Uterus (tissue), 4 donors: ENCODE measurements around the gene DNAL4. TPM values are rescaled to one million over a fixed set of nuclear protein-coding genes. Genes with fewer than 3 reads are reported as not detected.

Source experiments
- DNase-seq, 2 donors: peaks; one replicate each; pipeline ENCODE4 v3.0.0-alpha.2; 2019 to 2020
- H3K27ac ChIP-seq, 2 donors: fragments of 200-600 bp; sonication (generic); 1 replicate in 1 of 2; 2 replicates in 1 of 2; pipeline ENCODE4 v1.5.1; 2016 to 2018
- H3K27me3 ChIP-seq, 2 donors: fragments of 200-600 bp; sonication (generic); one replicate each; pipeline ENCODE4 v1.5.1; 2018 to 2019; ENCODE audit warnings: control low read depth in 1 of 2
- H3K36me3 ChIP-seq, 2 donors: fragments of 200-600 bp; sonication (generic); one replicate each; pipeline ENCODE4 v1.5.1; 2019; ENCODE audit warnings: control low read depth in 1 of 2
- H3K4me1 ChIP-seq, 2 donors: fragments of 200-600 bp; sonication (generic); one replicate each; pipeline ENCODE4 v1.5.1; 2018 to 2019; ENCODE audit warnings: control low read depth in 1 of 2
- H3K4me3 ChIP-seq, 2 donors: fragments of 200-600 bp; sonication (generic); 1 replicate in 1 of 2; 2 replicates in 1 of 2; pipeline ENCODE4 v1.5.1; 2018 to 2019; ENCODE audit warnings: mild to moderate bottlenecking in 1 of 2
- H3K9me3 ChIP-seq, 2 donors: fragments of 200-600 bp; sonication (generic); one replicate each; pipeline ENCODE4 v1.5.1; 2019; ENCODE audit warnings: control low read depth in 1 of 2
- CTCF ChIP-seq, 4 experiments: fragments of 200-600 bp in 2 of 4; fragments of 450-650 bp in 2 of 4; sonication (generic) in 2 of 4; IDR thresholded peaks; one replicate each; pipeline ENCODE4 v1.5.1; 2016 to 2019; ENCODE audit warnings: antibody characterized with exemption in 4 of 4, mild to moderate bottlenecking in 2 of 4, moderate library complexity in 1 of 4
- POLR2A ChIP-seq, 2 donors: fragments of 450-650 bp; IDR thresholded peaks; one replicate each; pipeline ENCODE4 v1.6.1; 2016; ENCODE audit warnings: antibody characterized with exemption in 2 of 2, mild to moderate bottlenecking in 1 of 2, moderate library complexity in 1 of 2
- intact Hi-C: fragments of 100-400 bp; cut with DNase I; formaldehyde crosslinking; loops from one replicate; pipeline ENCODE4 v1.15.1; 2023; ENCODE audit warnings: low total_unique reads
- total RNA-seq, 4 donors: library from RNA; depleted of rRNA in 3 of 4; stranded (reverse); fragments of >200 nt in 3 of 4; gene quantifications; one replicate each; pipeline versions ENCODE4 v1.1.0 to v1.2.4, GENCODE V29; 2014 to 2023
- donor health status: DM: yes; HTN: yes; CAD: no.

DNAL4 gene
- total RNA-seq, 4 donors from 2014 or later = 3.1 to 23.4 (median 8.3) TPM

- no peak overlapping the region for H3K4me3 ChIP-seq
- H3K27ac ChIP-seq = no peak overlapping the region
- intact Hi-C loops = no loop called here
- H3K4me1 ChIP-seq = no peaks in the 10 kb centered on the region
- H3K9me3 ChIP-seq = no peaks in the 10 kb centered on the region
- peaks cover 0 to 2% of the 10 kb centered on the region in 2 donors for H3K36me3 ChIP-seq
- DNase-seq = no peak
- no peak for TF ChIP-seq POLR2A (IDR thresholded peaks at IDR 0.05)
- no peak for TF ChIP-seq CTCF (IDR thresholded peaks at IDR 0.05)
- H3K27me3 ChIP-seq = no peaks in the 10 kb centered on the region
Observed at GRCh38 chr22:38742176-38742942, 51.6 kb downstream of the DNAL4 start.

GRCh38 chr22:38741576-38741975 lies 52.4 kb downstream of the DNAL4 start:
- no peak for DNase-seq
- Histone ChIP-seq H3K9me3 (no peaks in the 10 kb centered on the region), H3K36me3 (peaks cover 0 to 2% of the 10 kb centered on the region in 2 donors), H3K27ac (no peak overlapping the region), H3K4me1 (no peaks in the 10 kb centered on the region), H3K27me3 (no peaks in the 10 kb centered on the region), H3K4me3 (no peak overlapping the region)
- no peak for TF ChIP-seq POLR2A (IDR thresholded peaks at IDR 0.05)
- no peak for TF ChIP-seq CTCF (IDR thresholded peaks at IDR 0.05)
- intact Hi-C loops = no loop called here

GRCh38 chr22:38741166-38741565 lies 52.8 kb downstream of the DNAL4 start:
- intact Hi-C loops = no loop called here
- no peak for TF ChIP-seq CTCF (IDR thresholded peaks at IDR 0.05)
- TF ChIP-seq POLR2A (IDR thresholded peaks at IDR 0.05) = no peak
- peaks cover 0 to 2% of the 10 kb centered on the region in 2 donors for H3K36me3 ChIP-seq

DNA sequence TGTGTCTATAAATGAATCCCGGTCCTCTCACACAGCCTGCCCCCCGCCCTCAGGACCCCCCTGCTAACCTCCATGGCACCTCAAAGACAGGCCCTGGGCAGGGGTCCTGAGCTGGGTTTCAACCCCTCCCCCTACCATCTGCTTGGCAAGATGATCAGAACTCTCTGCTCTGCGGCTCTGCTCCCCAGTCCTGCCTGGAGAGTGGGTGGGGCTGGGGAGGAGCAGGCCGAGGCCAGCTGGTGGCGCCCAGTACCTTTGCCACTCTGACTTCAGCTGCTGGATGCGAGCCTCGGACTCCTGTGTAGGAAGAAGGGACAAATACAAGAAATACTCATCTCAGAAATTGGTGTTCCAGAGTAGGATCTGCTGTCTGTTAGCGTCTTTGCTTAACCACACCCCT lies 53.2 kb downstream of the DNAL4 start:
- Histone ChIP-seq H3K4me3 (no peak overlapping the region), H3K27ac (no peak overlapping the region), H3K4me1 (no peaks in the 10 kb centered on the region), H3K9me3 (no peaks in the 10 kb centered on the region), H3K27me3 (no peaks in the 10 kb centered on the region), H3K36me3 (peaks cover 0 to 2% of the 10 kb centered on the region in 2 donors)
- TF ChIP-seq POLR2A (IDR thresholded peaks at IDR 0.05) (no peak), CTCF (IDR thresholded peaks at IDR 0.05) (no peak)
- no peak for DNase-seq
- intact Hi-C loops = no loop called here

More at GRCh38 chr22:38741166-38741565, 52.8 kb downstream of the DNAL4 start:
- no peaks in the 10 kb centered on the region for H3K4me1 ChIP-seq
- H3K9me3 ChIP-seq = no peaks in the 10 kb centered on the region
- no peak for DNase-seq
- no peak overlapping the region for H3K4me3 ChIP-seq
- H3K27ac ChIP-seq = no peak overlapping the region
- H3K27me3 ChIP-seq = no peaks in the 10 kb centered on the region

- intact Hi-C loops = no loop called here
- Histone ChIP-seq H3K27ac (no peak overlapping the region), H3K27me3 (no peaks in the 10 kb centered on the region), H3K36me3 (peaks cover 0 to 2% of the 10 kb centered on the region in 2 donors), H3K9me3 (no peaks in the 10 kb centered on the region), H3K4me3 (no peak overlapping the region), H3K4me1 (no peaks in the 10 kb centered on the region)
- no peak for DNase-seq
- TF ChIP-seq POLR2A (IDR thresholded peaks at IDR 0.05) (no peak), CTCF (IDR thresholded peaks at IDR 0.05) (no peak)
Observed at GRCh38 chr22:38740116-38740723, 53.7 kb downstream of the DNAL4 start.
